NB4 (cell line): ENCODE data around the gene DAPL1.

Experiments used
- DNase-seq: peaks from one replicate; pipeline ENCODE4 v3.0.0; 2010; ENCODE audit warnings: low read depth
- H3K4me3 ChIP-seq: one replicate; pipeline ENCODE4 v1.5.1; 2011; ENCODE audit warnings: mild to moderate bottlenecking, low read depth, low read length, moderate library complexity
- CTCF ChIP-seq: IDR thresholded peaks from one replicate; pipeline ENCODE4 v1.5.1; 2012; ENCODE audit warnings: low read depth, low read length
- MAX ChIP-seq: IDR thresholded peaks from 2 replicates; pipeline ENCODE4 v1.6.1; 2011; ENCODE audit warnings: low read depth, low read length
- MYC ChIP-seq: IDR thresholded peaks from 2 replicates; pipeline ENCODE4 v1.6.1; 2011; ENCODE audit warnings: low read depth, low read length
- POLR2A ChIP-seq: IDR thresholded peaks from 2 replicates; pipeline ENCODE4 v1.6.1; 2011; ENCODE audit warnings: mild to moderate bottlenecking; ENCODE audit not compliant: insufficient read length; ENCODE audit errors: extremely low read depth

The DAPL1 gene

GRCh38 chr2:158760887-158761286, 34.2 kb upstream of the DAPL1 start:
- no peak overlapping the region for H3K4me3 ChIP-seq
- no peak for DNase-seq
- TF ChIP-seq CTCF (no peak), POLR2A (no peak), MYC (no peak), MAX (no peak)

DNA sequence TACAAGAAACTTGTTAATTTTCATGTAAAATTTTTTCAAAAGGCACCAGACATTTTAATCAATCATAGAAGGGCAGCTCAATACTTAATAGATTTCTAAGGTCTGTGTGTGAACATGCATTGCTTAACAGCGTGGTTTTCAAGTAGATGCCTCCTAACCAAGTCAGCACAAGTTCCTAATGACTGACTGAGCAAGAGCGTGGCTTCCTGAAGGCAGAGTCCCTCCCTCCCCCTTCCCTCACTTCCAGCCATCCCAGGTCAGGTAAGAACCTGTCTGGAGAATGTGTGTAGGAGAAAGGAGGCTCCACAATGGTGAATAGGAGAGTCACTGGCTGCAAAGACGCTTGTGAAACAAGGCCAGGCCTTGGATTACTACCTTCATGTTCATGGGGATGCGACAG, 33.5 kb upstream of the DAPL1 start:
- DNase-seq: peak; percentile 26
- no peak for TF ChIP-seq MYC
- no peak for TF ChIP-seq CTCF
- no peak for TF ChIP-seq MAX
- no peak for TF ChIP-seq POLR2A

GRCh38 chr2:158762336-158762735, 32.8 kb upstream of the DAPL1 start:
- TF ChIP-seq POLR2A (no peak), MAX (no peak), CTCF (no peak), MYC (no peak)
- DNase-seq: peak; percentile 16
- no peak overlapping the region for H3K4me3 ChIP-seq

More for the DNA sequence above, 33.5 kb upstream of the DAPL1 start:
- no peak overlapping the region for H3K4me3 ChIP-seq

- no peak overlapping the region for H3K4me3 ChIP-seq
- DNase-seq: no peak
- no peak for TF ChIP-seq MYC
- no peak for TF ChIP-seq CTCF
- no peak for TF ChIP-seq MAX
- TF ChIP-seq POLR2A: no peak
Observed at GRCh38 chr2:158766524-158766923, 28.6 kb upstream of the DAPL1 start.

GRCh38 chr2:158772306-158773078, 22.6 kb upstream of the DAPL1 start:
- DNase-seq: no peak
- TF ChIP-seq MAX: no peak
- no peak for TF ChIP-seq POLR2A
- no peak for TF ChIP-seq CTCF
- no peak for TF ChIP-seq MYC
- H3K4me3 ChIP-seq: no peak overlapping the region

DNA sequence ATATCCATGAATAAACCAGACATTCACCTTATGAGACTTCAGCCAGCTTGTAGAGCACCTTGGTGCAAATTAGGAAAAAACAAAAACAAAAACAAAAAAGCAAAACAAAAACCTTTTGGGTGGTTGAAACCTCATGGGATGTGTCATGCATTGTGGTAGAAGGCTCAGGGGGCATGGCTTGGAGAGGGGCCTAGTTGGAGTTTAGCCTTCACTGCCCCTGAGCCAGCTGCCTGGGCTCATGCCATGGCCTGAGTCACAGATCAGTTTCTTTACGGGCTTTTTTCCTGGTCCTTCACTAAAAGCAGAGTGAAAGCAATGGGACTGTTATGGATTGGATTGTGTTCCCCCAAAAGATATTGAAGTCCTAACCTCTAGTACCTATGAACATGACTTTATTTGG, 22.0 kb upstream of the DAPL1 start:
- H3K4me3 ChIP-seq: no peak overlapping the region
- TF ChIP-seq CTCF (no peak), MYC (no peak), POLR2A (no peak), MAX (no peak)
- DNase-seq: no peak
